K562 (cell line): ENCODE data around the gene NUAK2. TPM values are rescaled to one million over a fixed set of nuclear protein-coding genes. Genes with fewer than 3 reads are reported as not detected.

Experiments used
- ATAC-seq: fragments of 200-7000 bp; cut with Tn5 transposase; 3 replicates; pipeline ENCODE4 v1.9.1; 2020; ENCODE audit warnings: moderate library complexity
- BruUV-seq: library from RNA; stranded (reverse); fragments of 400-500 nt; replicated peaks from 2 replicates; lab custom pipeline; 2021; lab: Mats Ljungman, UMichigan
- CTCF ChIA-PET: fragments of 300-600 bp; formaldehyde crosslinking; extraction: SDS; loops from one replicate; lab custom pipeline; 2021; ENCODE audit warnings: low intra/inter-chr PET ratio; lab: Yijun Ruan, JAX
- POLR2A ChIA-PET: fragments of 300-600, 350-650 bp; sonication (Branson Sonifier 250); formaldehyde crosslinking; extraction: SDS; loops from one replicate; lab custom pipeline; 2021; ENCODE audit warnings: antibody characterized with exemption, inconsistent platforms; lab: Yijun Ruan, JAX
- DNase-seq, 4 experiments: peaks; one replicate each; pipeline versions ENCODE4 v3.0.0 to v3.0.0-alpha.2; 2011 to 2018; ENCODE audit warnings: low spot score in 3 of 4, mixed read lengths in 3 of 4; ENCODE audit errors: extremely low read depth in 1 of 4
- FAIRE-seq: peaks from 2 replicates; lab custom pipeline; 2011; peaks lifted over from hg19 to GRCh38; lab: Jason Lieb, UNC
- H2AFZ ChIP-seq: 2 replicates; pipeline ENCODE4 v1.6.0; 2011; ENCODE audit warnings: low read depth, low read length, control low read depth, inconsistent platforms
- H3K27ac ChIP-seq: fragments of 200-600 bp; 3 replicates; pipeline ENCODE4 v1.8.0; 2011; ENCODE audit warnings: low read depth, mild to moderate bottlenecking, control low read depth, inconsistent platforms, low read length, moderate library complexity, mixed read lengths; ENCODE audit errors: extremely low read depth
- H3K27me3 ChIP-seq, 2 experiments: fragments of 300-600 bp in 1 of 2; 2 replicates in 1 of 2; 3 replicates in 1 of 2; pipeline versions ENCODE4 v1.6.0 to v1.8.0; 2011; ENCODE audit warnings: inconsistent platforms in 2 of 2, low read length in 2 of 2, mild to moderate bottlenecking in 1 of 2, mixed read lengths in 1 of 2, moderate library complexity in 1 of 2; ENCODE audit not compliant: control insufficient read depth in 2 of 2, insufficient read depth in 2 of 2
- H3K36me3 ChIP-seq: fragments of 300-600 bp; 3 replicates; pipeline ENCODE4 v1.8.0; 2011; ENCODE audit warnings: mild to moderate bottlenecking, low read length, inconsistent platforms; ENCODE audit not compliant: control insufficient read depth, insufficient read depth
- H3K4me1 ChIP-seq, 2 experiments: fragments of 200-600 bp in 1 of 2; replicated peaks in 1 of 2; 2 replicates in 1 of 2; 3 replicates in 1 of 2; pipeline versions ENCODE4 v1.5.1 to v1.8.0; 2011; ENCODE audit warnings: inconsistent platforms in 2 of 2, low read length in 2 of 2, mild to moderate bottlenecking in 1 of 2, mixed read lengths in 1 of 2, moderate library complexity in 1 of 2; ENCODE audit not compliant: control insufficient read depth in 2 of 2, insufficient read depth in 2 of 2
- H3K4me2 ChIP-seq: 2 replicates; pipeline ENCODE4 v1.6.1; 2011; ENCODE audit warnings: low read length, control low read depth, inconsistent platforms, mixed read lengths; ENCODE audit not compliant: insufficient read depth
- H3K4me3 ChIP-seq: fragments of 200-600 bp; sonication (generic), shearing (Covaris generic); 2 replicates; pipeline ENCODE4 v1.5.1; 2016; ENCODE audit warnings: control low read depth, inconsistent platforms
- H3K79me2 ChIP-seq: fragments of 200-600 bp; 3 replicates; pipeline ENCODE4 v1.8.0; 2011; ENCODE audit warnings: low read length, inconsistent platforms; ENCODE audit not compliant: control insufficient read depth, insufficient read depth
- H3K9ac ChIP-seq, 2 experiments: 2 replicates each; pipeline versions ENCODE4 v1.6.0 to v1.6.1; 2011; ENCODE audit warnings: low read depth in 2 of 2, low read length in 2 of 2, control low read depth in 1 of 2, inconsistent platforms in 1 of 2, mild to moderate bottlenecking in 1 of 2, mixed read lengths in 1 of 2; ENCODE audit not compliant: insufficient read depth in 1 of 2
- H3K9me1 ChIP-seq: one replicate; pipeline ENCODE4 v1.6.0; 2011; ENCODE audit warnings: inconsistent platforms, mild to moderate bottlenecking, low read length, moderate library complexity; ENCODE audit not compliant: control insufficient read depth, insufficient read depth
- H3K9me3 ChIP-seq: replicated peaks from 2 replicates; pipeline ENCODE4 v1.5.1; 2011; ENCODE audit warnings: low read depth, low read length, inconsistent platforms; ENCODE audit not compliant: control insufficient read depth, insufficient read depth
- H4K20me1 ChIP-seq: replicated peaks from 2 replicates; pipeline ENCODE4 v1.6.1; 2011; ENCODE audit warnings: low read length, inconsistent platforms, mixed read lengths; ENCODE audit not compliant: control insufficient read depth, insufficient read depth
- E4F1 ChIP-seq: fragments of 250-450 bp; sonication (Bioruptor Pico); IDR thresholded peaks from 2 replicates; pipeline ENCODE4 v1.5.0; 2021; ENCODE audit warnings: mild to moderate bottlenecking, borderline replicate concordance
- ELF1 ChIP-seq: fragments of 200-800 bp; sonication (Bioruptor generic); IDR thresholded peaks from 2 replicates; pipeline ENCODE4 v1.6.1; 2016; ENCODE audit warnings: missing genetic modification characterization, missing compliant biosample characterization
- IRF2 ChIP-seq: sonication (generic); formaldehyde crosslinking; IDR thresholded peaks from 2 replicates; pipeline ENCODE4 v1.8.1; 2022; ENCODE audit warnings: mild to moderate bottlenecking, missing genetic modification reagents
- KAT8 ChIP-seq: fragments of 450-650 bp; IDR thresholded peaks from 2 replicates; pipeline ENCODE4 v1.6.1; 2016; ENCODE audit warnings: low read depth, mild to moderate bottlenecking
- LCOR ChIP-seq: sonication (generic); formaldehyde crosslinking; IDR thresholded peaks from 2 replicates; pipeline ENCODE4 v1.8.0; 2022; ENCODE audit warnings: mild to moderate bottlenecking, missing genetic modification reagents
- MAX ChIP-seq: sonication (generic); formaldehyde crosslinking; IDR thresholded peaks from 2 replicates; pipeline ENCODE4 v1.9.0; 2022; ENCODE audit warnings: mild to moderate bottlenecking, missing genetic modification reagents
- MNT ChIP-seq, 2 experiments: fragments of 450-650 bp; conservative IDR thresholded peaks; 2 replicates each; pipeline ENCODE4 v1.6.1; 2017; ENCODE audit warnings: mild to moderate bottlenecking in 2 of 2, moderate library complexity in 2 of 2
- NCOA4 ChIP-seq: fragments of 450-650 bp; IDR thresholded peaks from 2 replicates; pipeline ENCODE4 v1.6.1; 2018; ENCODE audit warnings: mild to moderate bottlenecking; ENCODE audit not compliant: partially characterized antibody
- NR3C1 ChIP-seq: sonication (generic); formaldehyde crosslinking; IDR thresholded peaks from 2 replicates; pipeline ENCODE4 v1.8.1; 2022; ENCODE audit warnings: missing genetic modification reagents
- NUFIP1 ChIP-seq: fragments of 450-650 bp; IDR thresholded peaks from 2 replicates; pipeline ENCODE4 v1.6.1; 2018; ENCODE audit not compliant: partially characterized antibody
- PRPF4 ChIP-seq: fragments of 200-400 bp; formaldehyde crosslinking; IDR thresholded peaks from one replicate; pipeline ENCODE4 v1.6.1; 2017; ENCODE audit warnings: low read length, low read depth, mild to moderate bottlenecking; ENCODE audit not compliant: insufficient read depth, poor library complexity, severe bottlenecking
- RBM15 ChIP-seq: fragments of 200-400 bp; formaldehyde crosslinking; IDR thresholded peaks from 2 replicates; pipeline ENCODE4 v1.6.1; 2018; ENCODE audit warnings: mild to moderate bottlenecking, low read length, moderate library complexity; ENCODE audit not compliant: insufficient read depth
- RBM22 ChIP-seq: fragments of 200-400 bp; formaldehyde crosslinking; IDR thresholded peaks from 2 replicates; pipeline ENCODE4 v1.6.1; 2018; ENCODE audit warnings: low read length, low read depth; ENCODE audit not compliant: poor library complexity, severe bottlenecking
- SUPT5H ChIP-seq: fragments of 450-650 bp; IDR thresholded peaks from 2 replicates; pipeline ENCODE4 v1.6.1; 2016
- YY1 ChIP-seq, 3 experiments: IDR thresholded peaks; 2 replicates each; pipeline ENCODE4 v1.6.1; 2011; ENCODE audit warnings: low read length in 2 of 3, mild to moderate bottlenecking in 2 of 3, moderate library complexity in 2 of 3, borderline replicate concordance in 1 of 3, control low read depth in 1 of 3, low read depth in 1 of 3; ENCODE audit not compliant: insufficient read depth in 3 of 3, insufficient replicate concordance in 2 of 3, control insufficient read depth in 1 of 3, insufficient read length in 1 of 3; ENCODE audit errors: extremely low read depth in 1 of 3
- ZNF175 ChIP-seq: fragments of 200-800 bp; sonication (Bioruptor generic); IDR thresholded peaks from 2 replicates; pipeline ENCODE4 v1.6.1; 2016; ENCODE audit warnings: low read depth, mild to moderate bottlenecking, missing genetic modification characterization, missing compliant biosample characterization
- ZNF699 ChIP-seq: fragments of 250-450 bp; sonication (Bioruptor Pico); IDR thresholded peaks from 2 replicates; pipeline ENCODE4 v1.8.0; 2021; ENCODE audit warnings: mild to moderate bottlenecking, moderate library complexity; ENCODE audit not compliant: insufficient replicate concordance
- ZNF707 ChIP-seq: fragments of 250-450 bp; sonication (Bioruptor Pico); conservative IDR thresholded peaks from 2 replicates; pipeline ENCODE4 v1.8.0; 2022; ENCODE audit warnings: inconsistent platforms, mild to moderate bottlenecking, moderate library complexity
- WGBS: fragments of 100-300 bp; shearing (Covaris generic); methylation state at CpG from one replicate; pipeline ENCODE4 v1.1.6; 2016; ENCODE audit warnings: low coverage, mixed read lengths; ENCODE audit not compliant: insufficient coverage; ENCODE audit errors: missing lambda C conversion rate; 5-methylcytosine and 5-hydroxymethylcytosine counted together
- in situ Hi-C: fragments of 300-500 bp; cut with MboI; formaldehyde crosslinking; loops from 4 replicates; pipeline ENCODE4 v1.15.0; 2018; ENCODE audit warnings: inconsistent platforms, mixed read lengths
- intact Hi-C: fragments of 100-400 bp; cut with micrococcal nuclease; formaldehyde crosslinking; loops from 2 replicates; pipeline ENCODE4 v1.14.2; 2022
- polyA plus RNA-seq, 8 experiments: library from polyadenylated mRNA; depleted of rRNA in 4 of 8; stranded (reverse) in 5 of 8; unstranded in 3 of 8; fragments of >200 nt; fragmentation: Nextera tagmentation in 2 of 8; fragmentation: Illumina TruSeq in 1 of 8; extraction: Ambion mirVana in 2 of 8; extraction: Trizol in 1 of 8; gene quantifications; 2 replicates each; pipeline versions ENCODE4 v1.2.1 to v1.2.3, GENCODE V29; 2011 to 2014; ENCODE audit warnings: inconsistent platforms in 1 of 8, missing spikeins in 1 of 8
- total RNA-seq, 7 experiments: library from RNA; depleted of rRNA in 6 of 7; stranded (reverse); fragments of >200 nt in 6 of 7; fragmentation: Illumina TruSeq in 2 of 7; extraction: Trizol in 2 of 7; gene quantifications; 2 replicates each; pipeline versions ENCODE4 v1.2.1 to v1.2.3, GENCODE V29; 2011 to 2021; ENCODE audit warnings: low replicate concordance in 1 of 7

NUAK2 gene
- total and polyA plus RNA-seq, 9 of the 15 experiments (the other 6 are each of a cell fraction or from before 2014, with no cell fraction given): 0.04 to 0.44 (median 0.14) TPM

- WGBS: 0% methylated on average over 1 of the region's 2 CpGs
- no peak overlapping the region for H3K27ac ChIP-seq
- peaks cover 0 to 4% of the 10 kb centered on the region in 2 experiments; a peak in 1 of 5 replicates for H3K27me3 ChIP-seq
- in situ Hi-C loops (loop anchor here (5.0 kb wide), 1 partner anchor 280 kb away; no protein-coding TSS in a partner anchor), intact Hi-C loops (loop anchor here (5.0 kb wide), 1 partner anchor 115 kb away; no protein-coding TSS in a partner anchor)
- ATAC-seq: no peak
- H3K4me3 ChIP-seq: no peak overlapping the region
- H3K4me2 ChIP-seq: no peak overlapping the region
- FAIRE-seq: no peak
- ChIA-PET CTCF (interaction anchor here (0.5 kb wide), 1 partner anchor 446 kb away, joined by 3 read pairs; no protein-coding TSS in a partner anchor), POLR2A (interaction anchor here (0.7 kb wide), 1 partner anchor 493 kb away, joined by 3 read pairs; no protein-coding TSS in a partner anchor)
- no peak for DNase-seq
- no peaks in the 10 kb centered on the region for H3K9me1 ChIP-seq
- H2AFZ ChIP-seq: no peak overlapping the region
- H3K9ac ChIP-seq: no peak overlapping the region
- no peaks in the 10 kb centered on the region for H3K9me3 ChIP-seq
- no TSS peak for BruUV-seq
- no peaks in the 10 kb centered on the region for H4K20me1 ChIP-seq
- H3K4me1 ChIP-seq: peaks cover 28 to 30% of the 10 kb centered on the region in 2 experiments
- H3K79me2 ChIP-seq: no peaks in the 10 kb centered on the region
- no peaks in the 10 kb centered on the region for H3K36me3 ChIP-seq
- TF ChIP-seq NCOA4 (no peak), E4F1 (no peak), ZNF699 (CRISPR knock-in tag) (no peak), LCOR (CRISPR knock-in tag) (no peak), PRPF4 (no peak), MAX (CRISPR knock-in tag) (no peak), YY1 (IDR thresholded peaks at IDR 0.05; ENCODE audit: borderline replicate concordance in 1 of 3, control insufficient read depth in 1 of 3, extremely low read depth in 1 of 3, insufficient read depth in 3 of 3, insufficient read length in 1 of 3, insufficient replicate concordance in 2 of 3, low read depth in 1 of 3, low read length in 2 of 3) (no peak), RBM15 (no peak), KAT8 (no peak), IRF2 (CRISPR knock-in tag) (no peak), NUFIP1 (no peak), RBM22 (no peak), ELF1 (tag) (no peak), NR3C1 (no peak), MNT (conservative IDR thresholded peaks at IDR 0.05) (no peak), SUPT5H (no peak), ZNF175 (CRISPR knock-in tag) (no peak), ZNF707 (CRISPR knock-in tag) (no peak)
Observed at GRCh38 chr1:205257735-205258134, 63.8 kb downstream of the NUAK2 start.
